Activated naive CD8-positive, alpha-beta T cell treated with anti-CD3 and anti-CD28 coated beads, Interleukin-2, amount 50 U/mL, for 24 hours (primary cell): ENCODE results near the gene NAT8L.

Experiments used
- ATAC-seq: fragments of 150-1000 bp; cut with Tn5 transposase; one replicate; pipeline ENCODE4 v1.10.0; 2021
- DNase-seq: peaks from one replicate; pipeline ENCODE4 v3.0.0; 2021
- H3K27ac Mint-ChIP-seq: one replicate; pipeline ENCODE4 v1.8.0; 2021; ENCODE audit warnings: mild to moderate bottlenecking, mixed read lengths
- H3K27me3 Mint-ChIP-seq: one replicate; pipeline ENCODE4 v1.8.0; 2021; ENCODE audit warnings: mixed read lengths
- H3K36me3 Mint-ChIP-seq: one replicate; pipeline ENCODE4 v1.8.0; 2021; ENCODE audit warnings: low read depth, mixed read lengths
- H3K4me1 Mint-ChIP-seq: one replicate; pipeline ENCODE4 v1.8.0; 2021; ENCODE audit warnings: mixed read lengths
- H3K4me3 Mint-ChIP-seq: one replicate; pipeline ENCODE4 v1.8.0; 2021; ENCODE audit warnings: mild to moderate bottlenecking, moderate library complexity, mixed read lengths
- H3K9me3 Mint-ChIP-seq: one replicate; pipeline ENCODE4 v1.8.0; 2021; ENCODE audit warnings: mixed read lengths

NAT8L gene

GRCh38 chr4:2074588-2074987, 15.5 kb downstream of the NAT8L start:
- DNase-seq (no peak), ATAC-seq (no peak)
- no peak overlapping the region for H3K27ac Mint-ChIP-seq
- no peaks in the 10 kb centered on the region for H3K27me3 Mint-ChIP-seq
- no peaks in the 10 kb centered on the region for H3K4me1 Mint-ChIP-seq
- H3K4me3 Mint-ChIP-seq, result no peak overlapping the region
- H3K9me3 Mint-ChIP-seq, result no peaks in the 10 kb centered on the region
- H3K36me3 Mint-ChIP-seq, result no peaks in the 10 kb centered on the region

- Mint-ChIP-seq H3K36me3 (no peaks in the 10 kb centered on the region), H3K27me3 (no peaks in the 10 kb centered on the region), H3K9me3 (no peaks in the 10 kb centered on the region), H3K27ac (no peak overlapping the region), H3K4me1 (no peaks in the 10 kb centered on the region), H3K4me3 (no peak overlapping the region)
- DNase-seq, result no peak
- no peak for ATAC-seq
These were observed 16.3 kb downstream of the NAT8L start for GRCh38 chr4:2075171-2075986.

DNA sequence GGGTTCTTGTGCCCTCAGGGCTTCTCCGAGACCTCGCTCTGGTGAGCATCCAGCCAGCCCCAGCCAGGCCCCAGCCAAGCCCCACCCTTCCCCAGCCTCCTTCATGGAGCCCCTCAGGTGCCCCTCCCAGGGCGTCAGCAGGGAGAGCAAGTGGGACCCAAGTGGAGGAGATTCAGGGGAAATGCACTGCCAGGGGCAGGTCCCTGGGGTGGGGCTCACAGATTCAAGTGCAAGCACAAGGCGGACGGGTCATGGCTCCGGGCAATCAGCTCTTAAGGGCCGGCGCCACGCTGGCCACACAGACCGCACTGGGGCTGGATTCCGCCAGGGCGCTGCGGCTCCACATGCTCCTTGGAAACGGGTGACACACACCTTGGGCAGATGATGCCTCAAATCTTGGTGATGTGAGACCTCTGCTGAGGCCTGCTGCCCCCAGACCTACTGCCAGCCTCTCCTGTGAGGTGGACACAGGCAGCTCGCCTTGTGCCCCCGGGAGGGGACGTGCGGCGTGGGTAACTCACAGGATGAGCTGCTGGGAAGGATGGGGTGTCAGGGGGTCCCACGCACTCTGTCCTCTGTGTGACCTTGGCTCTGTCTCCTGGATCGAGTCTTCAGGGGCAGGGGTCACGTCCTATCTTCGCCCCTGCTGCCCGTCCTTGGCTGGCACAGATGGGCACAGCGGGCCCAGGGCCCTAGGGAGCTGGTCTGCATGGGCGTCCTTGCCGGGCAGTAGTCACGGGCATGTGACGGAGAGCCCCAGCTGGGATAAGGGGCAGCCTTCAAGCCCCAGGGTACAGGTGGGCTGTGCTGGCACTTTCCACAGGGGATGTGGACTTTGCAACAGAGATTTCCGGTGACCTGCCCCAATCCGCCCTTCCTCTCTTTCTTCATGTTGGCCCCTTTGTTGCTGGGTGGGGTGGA, 17.1 kb downstream of the NAT8L start:
- Mint-ChIP-seq H3K27me3 (no peaks in the 10 kb centered on the region), H3K27ac (no peak overlapping the region), H3K4me3 (no peak overlapping the region), H3K4me1 (no peaks in the 10 kb centered on the region), H3K36me3 (no peaks in the 10 kb centered on the region), H3K9me3 (no peaks in the 10 kb centered on the region)
- no peak for ATAC-seq
- DNase-seq, result no peak

- ATAC-seq (no peak), DNase-seq (no peak)
- no peaks in the 10 kb centered on the region for H3K4me1 Mint-ChIP-seq
- H3K36me3 Mint-ChIP-seq, result no peaks in the 10 kb centered on the region
- H3K9me3 Mint-ChIP-seq, result no peaks in the 10 kb centered on the region
- H3K27ac Mint-ChIP-seq, result no peak overlapping the region
- H3K4me3 Mint-ChIP-seq, result no peak overlapping the region
- H3K27me3 Mint-ChIP-seq, result no peaks in the 10 kb centered on the region
These were observed 17.9 kb downstream of the NAT8L start for GRCh38 chr4:2076908-2077536.

DNA sequence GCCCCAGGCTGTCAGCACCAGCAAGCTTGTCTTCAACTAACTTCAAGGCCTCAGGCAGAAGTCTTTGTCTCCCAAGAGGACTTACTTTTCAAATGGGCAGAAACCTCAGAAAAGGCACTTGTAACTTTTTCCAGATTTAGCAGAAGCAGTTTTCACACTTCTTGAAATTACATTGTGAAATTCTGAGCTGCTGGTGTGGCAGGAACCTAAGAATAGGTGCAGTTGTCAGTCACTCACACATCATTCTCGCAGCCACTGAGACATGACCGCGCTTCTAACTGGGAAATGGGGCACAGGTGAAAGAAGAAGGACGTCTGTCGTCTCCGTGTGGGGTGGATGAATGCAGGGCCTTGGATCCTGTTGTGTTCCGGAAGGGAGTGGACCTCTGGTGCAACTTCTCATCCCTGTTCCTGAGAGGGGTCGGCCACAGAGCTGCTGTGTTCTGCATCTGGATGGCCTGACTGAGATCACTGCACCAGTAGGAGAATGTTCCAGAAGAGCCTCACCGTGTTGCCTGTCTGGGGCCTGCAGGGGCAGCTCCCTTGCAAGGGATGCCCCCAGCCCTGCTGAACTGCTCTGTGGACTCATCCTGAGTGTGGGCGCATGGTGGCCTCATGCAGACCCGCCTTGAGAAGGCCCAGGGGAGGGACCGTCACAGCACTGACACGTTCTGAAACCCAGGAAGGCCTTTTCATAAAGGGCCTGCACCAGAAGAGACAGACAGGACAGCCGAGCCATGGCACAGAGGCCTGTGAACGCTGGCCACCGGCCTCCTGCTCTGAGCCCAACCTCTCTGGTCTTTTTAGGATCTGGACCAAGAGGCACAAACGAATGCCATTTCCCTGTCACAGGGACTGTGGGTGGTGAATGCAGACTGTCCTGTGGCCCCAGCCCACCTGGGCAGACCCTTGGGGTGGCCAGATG, 18.7 kb downstream of the NAT8L start:
- H3K4me3 Mint-ChIP-seq, result no peak overlapping the region
- H3K27me3 Mint-ChIP-seq, result no peaks in the 10 kb centered on the region
- ATAC-seq (no peak), DNase-seq (no peak)
- H3K9me3 Mint-ChIP-seq, result no peaks in the 10 kb centered on the region
- no peaks in the 10 kb centered on the region for H3K36me3 Mint-ChIP-seq
- no peaks in the 10 kb centered on the region for H3K4me1 Mint-ChIP-seq
- no peak overlapping the region for H3K27ac Mint-ChIP-seq

DNA sequence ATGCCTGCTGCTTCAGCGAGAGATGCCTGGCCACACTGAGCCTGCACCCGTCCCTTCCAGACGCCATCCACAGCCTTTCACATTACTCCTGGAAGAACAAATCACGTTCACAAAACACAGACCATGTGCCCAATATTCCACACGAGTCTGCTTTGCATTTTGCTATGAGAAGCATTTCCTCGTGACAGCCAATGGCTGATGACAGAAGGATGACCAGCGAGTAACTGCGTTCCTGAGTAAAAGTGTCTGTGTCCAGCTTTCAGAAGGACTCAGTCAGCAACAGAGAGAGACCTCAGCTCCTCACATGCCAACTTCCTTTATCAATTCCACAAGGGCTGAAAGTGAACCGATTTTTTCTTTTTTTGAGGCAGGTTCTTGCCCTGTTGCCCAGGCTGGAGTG, 19.5 kb downstream of the NAT8L start:
- H3K27me3 Mint-ChIP-seq, result no peaks in the 10 kb centered on the region
- H3K4me1 Mint-ChIP-seq, result no peaks in the 10 kb centered on the region
- H3K4me3 Mint-ChIP-seq, result no peak overlapping the region
- no peak overlapping the region for H3K27ac Mint-ChIP-seq
- DNase-seq (no peak), ATAC-seq (no peak)
- no peaks in the 10 kb centered on the region for H3K9me3 Mint-ChIP-seq
- no peaks in the 10 kb centered on the region for H3K36me3 Mint-ChIP-seq

DNA sequence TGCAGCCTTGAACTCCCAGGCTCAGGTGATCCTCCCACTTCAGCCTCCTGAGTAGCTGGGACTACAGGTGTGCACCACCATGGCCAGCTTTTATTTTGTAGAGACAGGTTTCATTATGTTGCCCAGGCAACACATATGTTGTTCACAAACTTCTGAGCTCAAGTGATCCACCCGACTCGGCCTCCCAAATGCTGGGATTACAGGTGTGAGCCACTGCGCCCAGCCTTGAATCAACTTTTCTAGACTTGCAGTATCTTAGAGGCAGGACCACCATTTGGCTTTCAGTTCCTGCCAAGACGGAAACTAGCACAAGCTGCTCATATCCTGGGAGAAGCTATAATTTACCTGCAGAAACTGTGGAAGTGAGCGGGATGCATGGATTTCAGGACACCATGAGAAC, 19.9 kb downstream of the NAT8L start:
- Mint-ChIP-seq H3K36me3 (no peaks in the 10 kb centered on the region), H3K4me3 (no peak overlapping the region), H3K27ac (no peak overlapping the region), H3K27me3 (no peaks in the 10 kb centered on the region), H3K9me3 (no peaks in the 10 kb centered on the region), H3K4me1 (no peaks in the 10 kb centered on the region)
- ATAC-seq, result no peak
- DNase-seq, result no peak

DNA sequence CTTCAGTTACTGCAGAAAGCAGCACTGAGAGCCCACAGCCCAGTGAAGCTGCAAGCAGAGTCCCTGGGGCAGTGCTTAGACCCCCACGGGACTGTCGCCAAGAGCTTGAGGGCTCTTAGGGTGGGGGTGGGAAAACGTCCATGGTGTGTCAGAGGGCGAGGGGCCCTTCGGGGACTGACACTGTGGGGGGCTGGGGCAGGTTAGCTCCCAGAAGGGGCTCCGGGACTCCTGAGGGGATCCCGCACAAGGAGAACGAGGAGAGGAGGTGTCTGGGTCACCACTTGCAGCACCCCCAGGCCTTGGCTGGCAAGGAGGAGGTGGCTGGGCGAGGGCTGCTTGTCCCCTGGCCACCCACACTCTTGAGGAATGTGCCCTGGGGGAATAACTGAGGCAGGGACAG, 20.8 kb downstream of the NAT8L start:
- no peaks in the 10 kb centered on the region for H3K4me1 Mint-ChIP-seq
- no peak for DNase-seq
- no peak overlapping the region for H3K4me3 Mint-ChIP-seq
- H3K27ac Mint-ChIP-seq, result no peak overlapping the region
- H3K27me3 Mint-ChIP-seq, result peaks cover 2% of the 10 kb centered on the region
- no peaks in the 10 kb centered on the region for H3K36me3 Mint-ChIP-seq
- H3K9me3 Mint-ChIP-seq, result no peaks in the 10 kb centered on the region
- no peak for ATAC-seq

GRCh38 chr4:2080429-2081300, 21.5 kb downstream of the NAT8L start:
- Mint-ChIP-seq H3K27ac (no peak overlapping the region), H3K27me3 (peaks cover 2% of the 10 kb centered on the region), H3K36me3 (no peaks in the 10 kb centered on the region), H3K4me3 (no peak overlapping the region), H3K4me1 (no peaks in the 10 kb centered on the region), H3K9me3 (no peaks in the 10 kb centered on the region)
- DNase-seq, result no peak
- ATAC-seq, result no peak

- Mint-ChIP-seq H3K27me3 (peaks cover 2% of the 10 kb centered on the region), H3K36me3 (no peaks in the 10 kb centered on the region), H3K27ac (no peak overlapping the region), H3K4me3 (no peak overlapping the region), H3K9me3 (no peaks in the 10 kb centered on the region), H3K4me1 (no peaks in the 10 kb centered on the region)
- no peak for DNase-seq
- ATAC-seq, result no peak
These were observed 22.4 kb downstream of the NAT8L start for GRCh38 chr4:2081540-2081939.

GRCh38 chr4:2082118-2082517, 23.0 kb downstream of the NAT8L start:
- Mint-ChIP-seq H3K27ac (no peak overlapping the region), H3K27me3 (peaks cover 2% of the 10 kb centered on the region), H3K4me3 (no peak overlapping the region), H3K4me1 (no peaks in the 10 kb centered on the region), H3K9me3 (no peaks in the 10 kb centered on the region), H3K36me3 (no peaks in the 10 kb centered on the region)
- ATAC-seq (peak; percentile 24), DNase-seq (no peak)

GRCh38 chr4:2082627-2083026, 23.5 kb downstream of the NAT8L start:
- no peaks in the 10 kb centered on the region for H3K4me1 Mint-ChIP-seq
- peaks cover 2% of the 10 kb centered on the region for H3K27me3 Mint-ChIP-seq
- DNase-seq, result no peak
- no peak for ATAC-seq
- no peaks in the 10 kb centered on the region for H3K9me3 Mint-ChIP-seq
- H3K4me3 Mint-ChIP-seq, result no peak overlapping the region
- no peak overlapping the region for H3K27ac Mint-ChIP-seq
- peaks cover 2% of the 10 kb centered on the region for H3K36me3 Mint-ChIP-seq

GRCh38 chr4:2083116-2083825, 24.1 kb downstream of the NAT8L start:
- Mint-ChIP-seq H3K27ac (no peak overlapping the region), H3K4me3 (no peak overlapping the region), H3K4me1 (no peaks in the 10 kb centered on the region), H3K9me3 (no peaks in the 10 kb centered on the region), H3K36me3 (peaks cover 2% of the 10 kb centered on the region), H3K27me3 (peaks cover 2% of the 10 kb centered on the region)
- ATAC-seq (no peak), DNase-seq (no peak)
